ENCODE results near the gene TSC1. TPM values are rescaled to one million over a fixed set of nuclear protein-coding genes. Genes with fewer than 3 reads are reported as not detected.

Gene TSC1
- total and polyA plus RNA-seq, 8 donors = 44.4 to 60.3 (median 49.3) TPM

- no peaks in the 10 kb centered on the region for H3K9me3 ChIP-seq
- no peak overlapping the region for H3K27ac ChIP-seq
- no peaks in the 10 kb centered on the region for H3K27me3 ChIP-seq
- peak in 1 of 4 donors; percentile 51 for DNase-seq
- TF ChIP-seq CTCF (IDR thresholded peaks at IDR 0.05) = no peak
- intact Hi-C loops (cut with DNase I) = no loop called here
- H3K4me1 ChIP-seq = peaks cover 0 to 7% of the 10 kb centered on the region in 2 donors
- H3K4me3 ChIP-seq = no peak overlapping the region
- no peaks in the 10 kb centered on the region for H3K36me3 ChIP-seq
- ATAC-seq = no peak
These were observed 71.0 kb downstream of the TSC1 start for GRCh38 chr9:132873403-132873802.

GRCh38 chr9:132869266-132869665 is 75.2 kb downstream of the TSC1 start:
- Histone ChIP-seq H3K36me3 (no peaks in the 10 kb centered on the region), H3K4me3 (no peak overlapping the region), H3K9me3 (no peaks in the 10 kb centered on the region), H3K4me1 (no peaks in the 10 kb centered on the region), H3K27me3 (no peaks in the 10 kb centered on the region), H3K27ac (no peak overlapping the region)
- DNase-seq = peak in 1 of 4 donors; percentile 69
- intact Hi-C loops (cut with DNase I) = no loop called here
- TF ChIP-seq CTCF (IDR thresholded peaks at IDR 0.05) = no peak
- ATAC-seq = no peak

GRCh38 chr9:132866898-132867297 is 77.5 kb downstream of the TSC1 start:
- intact Hi-C loops (cut with DNase I) = no loop called here
- no peak for DNase-seq
- no peak for ATAC-seq
- H3K4me1 ChIP-seq = no peaks in the 10 kb centered on the region
- no peak overlapping the region for H3K4me3 ChIP-seq
- no peaks in the 10 kb centered on the region for H3K36me3 ChIP-seq
- TF ChIP-seq CTCF (IDR thresholded peaks at IDR 0.05) = no peak
- H3K9me3 ChIP-seq = no peaks in the 10 kb centered on the region
- H3K27ac ChIP-seq = no peak overlapping the region
- H3K27me3 ChIP-seq = no peaks in the 10 kb centered on the region

- Histone ChIP-seq H3K4me3 (no peak overlapping the region), H3K27me3 (no peaks in the 10 kb centered on the region), H3K36me3 (no peaks in the 10 kb centered on the region), H3K4me1 (no peaks in the 10 kb centered on the region), H3K9me3 (no peaks in the 10 kb centered on the region), H3K27ac (no peak overlapping the region)
- intact Hi-C loops (cut with DNase I) = no loop called here
- peak in 1 of 4 donors; percentile 20 for DNase-seq
- ATAC-seq = no peak
- no peak for TF ChIP-seq CTCF (IDR thresholded peaks at IDR 0.05)
These were observed 79.7 kb downstream of the TSC1 start for GRCh38 chr9:132864691-132865090.

- ATAC-seq = no peak
- Histone ChIP-seq H3K4me1 (no peaks in the 10 kb centered on the region), H3K27ac (no peak overlapping the region), H3K36me3 (no peaks in the 10 kb centered on the region), H3K27me3 (no peaks in the 10 kb centered on the region), H3K9me3 (no peaks in the 10 kb centered on the region), H3K4me3 (no peak overlapping the region)
- no peak for TF ChIP-seq CTCF (IDR thresholded peaks at IDR 0.05)
- intact Hi-C loops (cut with DNase I) = no loop called here
- DNase-seq = peak in 1 of 4 donors; percentile 20
These were observed 80.1 kb downstream of the TSC1 start for GRCh38 chr9:132864277-132864676.
